CD4-positive, alpha-beta T cell (primary cell): Measurements from ENCODE around the gene KIAA0753. TPM values are rescaled to one million over a fixed set of nuclear protein-coding genes. Genes with fewer than 3 reads are reported as not detected.

Experiments used
- ATAC-seq: fragments of 200-7000 bp; cut with Tn5 transposase; one replicate; pipeline ENCODE4 v1.10.0; 2022; ENCODE audit warnings: mild to moderate bottlenecking; ENCODE audit not compliant: poor library complexity
- CTCF ChIA-PET: fragments of 350-600 bp; sonication (Branson Sonifier 250); formaldehyde crosslinking; loops from one replicate; lab custom pipeline; 2021; ENCODE audit warnings: antibody characterized with exemption, inconsistent platforms; lab: Charles Lee
- POLR2A ChIA-PET: fragments of 350-600 bp; sonication (Branson Sonifier 250); formaldehyde crosslinking; loops from one replicate; lab custom pipeline; 2021; ENCODE audit warnings: antibody characterized with exemption, inconsistent platforms; lab: Charles Lee
- DNase-seq, 14 experiments: peaks; one replicate each; pipeline ENCODE4 v3.0.0-alpha.2; 2013 to 2020; ENCODE audit warnings: mixed read lengths in 2 of 14
- H3K27ac ChIP-seq, 2 donors: one replicate each; pipeline versions ENCODE4 v1.5.1 to v1.7.0; 2013; ENCODE audit warnings: low read length in 2 of 2, low read depth in 1 of 2, mild to moderate bottlenecking in 1 of 2
- H3K27me3 ChIP-seq, 2 experiments: 1 replicate in 1 of 2; 2 replicates in 1 of 2; pipeline versions ENCODE4 v1.6.1 to v1.7.0; 2013; ENCODE audit warnings: low read length in 2 of 2, control low read depth in 1 of 2, mild to moderate bottlenecking in 1 of 2, moderate library complexity in 1 of 2; ENCODE audit not compliant: insufficient read depth in 2 of 2, control insufficient read depth in 1 of 2
- H3K36me3 ChIP-seq: one replicate; pipeline ENCODE4 v1.6.1; 2013; ENCODE audit warnings: low read length, control low read depth; ENCODE audit not compliant: insufficient read depth
- H3K4me1 ChIP-seq: one replicate; pipeline ENCODE4 v1.6.1; 2013; ENCODE audit warnings: low read length, control low read depth; ENCODE audit not compliant: insufficient read depth
- H3K4me3 ChIP-seq: one replicate; pipeline ENCODE4 v1.5.1; 2013; ENCODE audit warnings: mild to moderate bottlenecking, low read length, moderate library complexity
- H3K9me3 ChIP-seq, 2 experiments: 1 replicate in 1 of 2; 2 replicates in 1 of 2; pipeline versions ENCODE4 v1.6.1 to v1.7.0; 2013; ENCODE audit warnings: low read length in 2 of 2, mild to moderate bottlenecking in 2 of 2, control low read depth in 1 of 2, moderate library complexity in 1 of 2; ENCODE audit not compliant: control insufficient read depth in 1 of 2, insufficient read depth in 1 of 2
- H3K27ac Mint-ChIP-seq: one replicate; pipeline ENCODE4 v1.8.0; 2020; ENCODE audit warnings: mixed read lengths
- H3K27me3 Mint-ChIP-seq: one replicate; pipeline ENCODE4 v1.8.0; 2021; ENCODE audit warnings: mixed read lengths
- H3K36me3 Mint-ChIP-seq: one replicate; pipeline ENCODE4 v1.8.0; 2021; ENCODE audit warnings: low read depth, mixed read lengths
- H3K4me1 Mint-ChIP-seq: one replicate; pipeline ENCODE4 v1.8.0; 2021; ENCODE audit warnings: low read depth, mixed read lengths
- H3K4me3 Mint-ChIP-seq: one replicate; pipeline ENCODE4 v1.8.0; 2020; ENCODE audit warnings: mild to moderate bottlenecking, mixed read lengths
- H3K9me3 Mint-ChIP-seq: one replicate; pipeline ENCODE4 v1.8.0; 2020; ENCODE audit warnings: mixed read lengths
- CTCF ChIP-seq: fragments of 200-600 bp; IDR thresholded peaks from one replicate; pipeline ENCODE4 v1.8.0; 2022; ENCODE audit warnings: antibody characterized with exemption, mild to moderate bottlenecking
- intact Hi-C, 2 experiments: fragments of 100-400 bp; cut with DNase I in 1 of 2; cut with micrococcal nuclease in 1 of 2; formaldehyde crosslinking; loops; one replicate each; pipeline versions ENCODE4 v1.15.1 to v1.9.0; 2023 to 2025; cut with DNase I, micrococcal nuclease
- total RNA-seq, 174 experiments: library from RNA in 2 of 174; stranded (reverse) in 2 of 174; gene quantifications; one replicate each; pipeline ENCODE4 v1.2.3 and lab custom pipeline; 2021 to 2026

KIAA0753 gene
- total RNA-seq, 2 experiments from 2014 or later: 8.9 to 11.7 TPM

GRCh38 chr17:6572972-6573370 is 67.5 kb downstream of the KIAA0753 start:
- intact Hi-C loops: loop anchor here in 1 of 2 experiments (5.0 kb wide), 1 partner anchor 51 kb away; no protein-coding TSS in a partner anchor

GRCh38 chr17:6571452-6571781 is 69.1 kb downstream of the KIAA0753 start:
- H3K27ac Mint-ChIP-seq: no peak overlapping the region
- intact Hi-C loops: loop anchor here in 1 of 2 experiments (5.0 kb wide), 1 partner anchor 49 kb away; no protein-coding TSS in a partner anchor
- no peaks in the 10 kb centered on the region for H3K36me3 ChIP-seq

More at GRCh38 chr17:6572972-6573370, 67.5 kb downstream of the KIAA0753 start:
- no peaks in the 10 kb centered on the region for H3K9me3 ChIP-seq
- no peak overlapping the region for H3K27ac ChIP-seq
- H3K36me3 Mint-ChIP-seq: peaks cover 8% of the 10 kb centered on the region
- ATAC-seq (no peak), DNase-seq (no peak)
- H3K4me1 ChIP-seq: peaks cover 16% of the 10 kb centered on the region
- H3K27me3 Mint-ChIP-seq: no peaks in the 10 kb centered on the region
- no peaks in the 10 kb centered on the region for H3K27me3 ChIP-seq
- CTCF ChIA-PET: interaction anchor here (0.7 kb wide), 1 partner anchor 321 kb away, joined by 3 read pairs; no protein-coding TSS in a partner anchor
- no peak overlapping the region for H3K27ac Mint-ChIP-seq
- H3K36me3 ChIP-seq: no peaks in the 10 kb centered on the region
- POLR2A ChIA-PET: no interaction called here
- peaks cover 15% of the 10 kb centered on the region for H3K4me1 Mint-ChIP-seq
- no peak for TF ChIP-seq CTCF
- H3K9me3 Mint-ChIP-seq: no peaks in the 10 kb centered on the region
- H3K4me3 ChIP-seq: no peak overlapping the region
- no peak overlapping the region for H3K4me3 Mint-ChIP-seq

GRCh38 chr17:6570731-6571451 is 69.6 kb downstream of the KIAA0753 start:
- ChIA-PET CTCF (no interaction called here), POLR2A (no interaction called here)
- no peak for DNase-seq
- Histone ChIP-seq H3K36me3 (no peaks in the 10 kb centered on the region), H3K27ac (no peak overlapping the region), H3K4me1 (peaks cover 12% of the 10 kb centered on the region), H3K4me3 (no peak overlapping the region), H3K9me3 (no peaks in the 10 kb centered on the region), H3K27me3 (no peaks in the 10 kb centered on the region)
- Mint-ChIP-seq H3K4me3 (no peak overlapping the region), H3K9me3 (no peaks in the 10 kb centered on the region), H3K4me1 (peaks cover 12% of the 10 kb centered on the region), H3K27ac (no peak overlapping the region), H3K27me3 (no peaks in the 10 kb centered on the region), H3K36me3 (no peaks in the 10 kb centered on the region)
- no peak for TF ChIP-seq CTCF
- intact Hi-C loops: loop anchor here in 1 of 2 experiments (5.0 kb wide), 1 partner anchor 49 kb away; no protein-coding TSS in a partner anchor
- no peak for ATAC-seq

More at GRCh38 chr17:6571452-6571781, 69.1 kb downstream of the KIAA0753 start:
- Histone ChIP-seq H3K4me1 (peaks cover 16% of the 10 kb centered on the region), H3K4me3 (no peak overlapping the region), H3K27me3 (no peaks in the 10 kb centered on the region), H3K9me3 (no peaks in the 10 kb centered on the region), H3K27ac (no peak overlapping the region)
- no peaks in the 10 kb centered on the region for H3K9me3 Mint-ChIP-seq
- no peak for TF ChIP-seq CTCF
- ChIA-PET CTCF (no interaction called here), POLR2A (no interaction called here)
- no peaks in the 10 kb centered on the region for H3K27me3 Mint-ChIP-seq
- no peak overlapping the region for H3K4me3 Mint-ChIP-seq
- ATAC-seq (no peak), DNase-seq (no peak)
- H3K4me1 Mint-ChIP-seq: peaks cover 15% of the 10 kb centered on the region
- no peaks in the 10 kb centered on the region for H3K36me3 Mint-ChIP-seq
